Sigmoid colon (tissue), 7 donors: ENCODE results near the gene C9orf153. TPM values are rescaled to one million over a fixed set of nuclear protein-coding genes. Genes with fewer than 3 reads are reported as not detected.

Source experiments
- DNase-seq: peaks from one replicate; pipeline ENCODE4 v3.0.0-alpha.2; 2019
- H3K27ac ChIP-seq, 4 donors: fragments of 200-600 bp; sonication (generic); one replicate each; pipeline ENCODE4 v1.5.1; 2016 to 2019; ENCODE audit warnings: mild to moderate bottlenecking in 1 of 4
- H3K27me3 ChIP-seq, 3 donors: fragments of 200-600 bp; sonication (generic); one replicate each; pipeline ENCODE4 v1.5.1; 2019; ENCODE audit warnings: mild to moderate bottlenecking in 1 of 3
- H3K36me3 ChIP-seq, 4 donors: fragments of 200-600 bp; sonication (generic); one replicate each; pipeline ENCODE4 v1.5.1; 2016 to 2019
- H3K4me1 ChIP-seq, 4 donors: fragments of 200-600 bp; sonication (generic); one replicate each; pipeline ENCODE4 v1.5.1; 2017 to 2019
- H3K4me3 ChIP-seq, 4 donors: fragments of 200-600 bp; sonication (generic); one replicate each; pipeline ENCODE4 v1.5.1; 2017 to 2019; ENCODE audit warnings: mild to moderate bottlenecking in 2 of 4, moderate library complexity in 1 of 4
- H3K9me3 ChIP-seq, 4 donors: fragments of 200-600 bp in 3 of 4; sonication (generic) in 3 of 4; one replicate each; pipeline versions ENCODE4 v1.5.1 to v1.6.1; 2013 to 2019
- EP300 ChIP-seq, 4 donors: sonication (generic); formaldehyde crosslinking; IDR thresholded peaks; one replicate each; pipeline ENCODE4 v1.6.1; 2017; ENCODE audit warnings: antibody characterized with exemption in 4 of 4
- POLR2A ChIP-seq, 2 donors: fragments of 450-650 bp; IDR thresholded peaks; one replicate each; pipeline ENCODE4 v1.6.1; 2016; ENCODE audit warnings: antibody characterized with exemption in 2 of 2, mild to moderate bottlenecking in 2 of 2, moderate library complexity in 2 of 2
- POLR2AphosphoS5 ChIP-seq, 4 donors: sonication (generic); formaldehyde crosslinking; IDR thresholded peaks; one replicate each; pipeline ENCODE4 v1.6.1; 2017; ENCODE audit warnings: antibody characterized with exemption in 4 of 4
- WGBS, 2 donors: extraction: QIAGEN DNeasy Blood & Tissue Kit; methylation state at CpG; one replicate each; pipeline ENCODE4 v1.1.7; 2013; 5-methylcytosine and 5-hydroxymethylcytosine counted together
- intact Hi-C: fragments of 100-400 bp; cut with DNase I; formaldehyde crosslinking; loops from one replicate; pipeline ENCODE4 v1.15.1; 2023
- polyA plus RNA-seq, 3 donors: library from polyadenylated mRNA; stranded (reverse); fragments of 200-250 nt; gene quantifications; one replicate each; pipeline ENCODE4 v1.2.3, GENCODE V29; 2013
- total RNA-seq, 4 donors: library from RNA; depleted of rRNA; stranded (reverse); fragments of >200 nt; gene quantifications; one replicate each; pipeline ENCODE4 v1.1.0, GENCODE V29; 2016
- TF ChIP-seq, protein P1 (sequence below), 4 experiments: fragments of 450-650 bp in 3 of 4; fragments of 200-600 bp in 1 of 4; IDR thresholded peaks; one replicate each; pipeline ENCODE4 v1.5.1; 2016 to 2019; ENCODE audit warnings: antibody characterized with exemption in 4 of 4, mild to moderate bottlenecking in 3 of 4, moderate library complexity in 2 of 4
- donor health status: healthy with polysubstance abuse.
- donor health status: Bipolar disorder and iron deficiency.
- donor health status: healthy.

Gene C9orf153
- total and polyA plus RNA-seq, 7 donors, result 0.09 to 0.99 (median 0.27) TPM; not detected in 4

DNA sequence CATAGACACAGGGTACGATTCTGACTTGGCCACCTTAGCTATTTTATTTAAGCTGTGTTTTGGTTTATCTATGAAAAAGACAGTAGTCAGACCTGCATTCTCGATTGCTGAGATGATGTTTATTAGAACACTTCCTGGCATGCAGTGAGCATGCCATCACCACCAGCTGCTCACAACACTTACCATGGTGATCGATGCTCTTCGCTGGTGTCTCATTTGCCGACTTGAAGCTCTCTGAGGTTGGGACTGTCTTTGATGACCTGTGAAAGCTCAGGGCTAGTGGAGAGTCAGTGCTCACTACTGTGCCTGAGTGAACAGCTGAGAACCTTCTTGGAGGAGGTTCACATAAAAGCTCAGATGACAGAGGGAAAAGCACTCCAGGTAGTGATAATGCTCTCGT, 4.4 kb upstream of the C9orf153 start:
- Histone ChIP-seq H3K27me3 (no peaks in the 10 kb centered on the region), H3K4me3 (no peak overlapping the region), H3K36me3 (peaks cover 0 to 24% (median 15%) of the 10 kb centered on the region in 4 donors), H3K9me3 (no peaks in the 10 kb centered on the region), H3K4me1 (no peaks in the 10 kb centered on the region), H3K27ac (no peak overlapping the region)
- 94% methylated on average over 6 of the region's 6 CpGs for WGBS, 2 donors
- TF ChIP-seq, protein P1, sequence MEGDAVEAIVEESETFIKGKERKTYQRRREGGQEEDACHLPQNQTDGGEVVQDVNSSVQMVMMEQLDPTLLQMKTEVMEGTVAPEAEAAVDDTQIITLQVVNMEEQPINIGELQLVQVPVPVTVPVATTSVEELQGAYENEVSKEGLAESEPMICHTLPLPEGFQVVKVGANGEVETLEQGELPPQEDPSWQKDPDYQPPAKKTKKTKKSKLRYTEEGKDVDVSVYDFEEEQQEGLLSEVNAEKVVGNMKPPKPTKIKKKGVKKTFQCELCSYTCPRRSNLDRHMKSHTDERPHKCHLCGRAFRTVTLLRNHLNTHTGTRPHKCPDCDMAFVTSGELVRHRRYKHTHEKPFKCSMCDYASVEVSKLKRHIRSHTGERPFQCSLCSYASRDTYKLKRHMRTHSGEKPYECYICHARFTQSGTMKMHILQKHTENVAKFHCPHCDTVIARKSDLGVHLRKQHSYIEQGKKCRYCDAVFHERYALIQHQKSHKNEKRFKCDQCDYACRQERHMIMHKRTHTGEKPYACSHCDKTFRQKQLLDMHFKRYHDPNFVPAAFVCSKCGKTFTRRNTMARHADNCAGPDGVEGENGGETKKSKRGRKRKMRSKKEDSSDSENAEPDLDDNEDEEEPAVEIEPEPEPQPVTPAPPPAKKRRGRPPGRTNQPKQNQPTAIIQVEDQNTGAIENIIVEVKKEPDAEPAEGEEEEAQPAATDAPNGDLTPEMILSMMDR (IDR thresholded peaks at IDR 0.05), result no peak
- no peak for TF ChIP-seq POLR2AphosphoS5 (IDR thresholded peaks at IDR 0.05)
- TF ChIP-seq EP300 (IDR thresholded peaks at IDR 0.05), result no peak
- TF ChIP-seq POLR2A (IDR thresholded peaks at IDR 0.05), result no peak
- intact Hi-C loops, result no loop called here
- DNase-seq, result no peak

DNA sequence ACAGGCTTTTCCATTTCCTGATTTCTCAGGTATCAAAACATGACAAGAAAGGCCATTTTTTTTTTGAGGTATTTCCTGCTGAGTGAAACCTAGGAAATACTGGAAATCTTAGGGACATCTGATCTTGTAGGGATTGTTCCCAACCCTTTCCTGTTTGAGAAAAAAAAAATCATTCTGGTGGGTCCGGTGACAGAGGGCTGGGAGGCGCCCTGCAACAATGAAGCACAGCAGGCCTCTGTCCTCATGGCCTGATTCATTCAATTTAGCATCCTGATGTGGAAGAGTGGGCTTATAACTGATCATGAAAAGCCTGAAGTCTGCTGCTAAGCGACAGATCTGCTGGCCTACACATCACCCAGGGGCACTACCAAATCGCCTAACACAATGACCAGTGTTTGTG, 3.0 kb upstream of the C9orf153 start:
- intact Hi-C loops, result no loop called here
- no peaks in the 10 kb centered on the region for H3K4me1 ChIP-seq
- H3K36me3 ChIP-seq, result peaks cover 0 to 24% (median 15%) of the 10 kb centered on the region in 4 donors
- no peak overlapping the region for H3K4me3 ChIP-seq
- no peak overlapping the region for H3K27ac ChIP-seq
- no peak for TF ChIP-seq POLR2A (IDR thresholded peaks at IDR 0.05)
- TF ChIP-seq, protein P1 (IDR thresholded peaks at IDR 0.05), result no peak
- TF ChIP-seq EP300 (IDR thresholded peaks at IDR 0.05), result no peak
- no peak for TF ChIP-seq POLR2AphosphoS5 (IDR thresholded peaks at IDR 0.05)
- DNase-seq, result no peak
- no peaks in the 10 kb centered on the region for H3K27me3 ChIP-seq
- H3K9me3 ChIP-seq, result no peaks in the 10 kb centered on the region
- WGBS, 2 donors, result 93 to 94% methylated on average over 4 of the region's 4 CpGs

DNA sequence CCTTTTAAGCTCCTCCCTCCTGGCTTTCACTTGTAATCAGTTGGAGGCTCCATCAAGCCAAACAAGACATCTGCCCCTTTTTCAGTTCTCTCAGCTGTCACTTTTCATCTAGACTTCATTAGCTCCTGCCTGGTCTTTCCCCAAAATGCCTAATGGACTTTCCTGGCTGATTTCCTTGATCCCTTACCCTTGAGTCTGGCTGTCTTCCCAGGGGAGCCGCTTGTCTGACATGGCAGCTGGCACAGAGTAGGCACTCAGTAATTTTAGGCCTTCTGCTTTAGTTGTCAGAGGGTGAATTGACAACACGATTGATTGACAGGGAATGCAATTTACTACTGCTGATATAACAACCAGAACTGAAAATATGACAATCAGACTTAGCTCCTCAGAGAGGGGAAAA, 2.1 kb downstream of the C9orf153 start:
- Histone ChIP-seq H3K27ac (no peak overlapping the region), H3K9me3 (peaks cover 0 to 7% (median 0%) of the 10 kb centered on the region in 4 donors), H3K4me1 (no peaks in the 10 kb centered on the region), H3K27me3 (no peaks in the 10 kb centered on the region), H3K4me3 (no peak overlapping the region), H3K36me3 (peaks cover 0 to 2% (median under 1%) of the 10 kb centered on the region in 4 donors)
- TF ChIP-seq EP300 (IDR thresholded peaks at IDR 0.05), result no peak
- TF ChIP-seq POLR2AphosphoS5 (IDR thresholded peaks at IDR 0.05), result no peak
- TF ChIP-seq POLR2A (IDR thresholded peaks at IDR 0.05), result no peak
- TF ChIP-seq, protein P1 (IDR thresholded peaks at IDR 0.05), result no peak
- intact Hi-C loops, result no loop called here
- 89 to 94% methylated on average over 2 of the region's 2 CpGs for WGBS, 2 donors
- DNase-seq, result no peak

DNA sequence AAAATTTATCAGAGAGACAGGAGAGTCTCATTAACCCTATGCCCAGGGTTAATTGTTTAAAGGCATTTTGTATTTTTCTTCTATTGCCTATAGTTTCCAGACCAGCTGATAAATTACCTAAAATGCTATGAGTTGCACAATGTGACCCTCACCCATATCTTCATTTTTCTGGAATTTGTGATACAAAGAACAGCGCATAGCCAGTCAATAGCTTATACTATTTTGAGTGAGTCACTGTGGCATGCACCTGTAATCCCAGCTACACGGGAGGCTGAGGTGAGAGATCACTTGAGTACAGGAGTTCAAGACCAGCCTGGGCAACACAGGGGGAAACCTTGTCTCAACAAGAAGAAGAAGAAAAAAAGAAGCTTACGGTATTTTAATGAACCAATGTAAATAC, 2.8 kb downstream of the C9orf153 start:
- Histone ChIP-seq H3K27ac (no peak overlapping the region), H3K4me1 (no peaks in the 10 kb centered on the region), H3K4me3 (no peak overlapping the region), H3K9me3 (peaks cover 0 to 12% (median 0%) of the 10 kb centered on the region in 4 donors), H3K27me3 (no peaks in the 10 kb centered on the region), H3K36me3 (no peaks in the 10 kb centered on the region)
- 93% methylated on average over 3 of the region's 3 CpGs for WGBS, 2 donors
- intact Hi-C loops, result no loop called here
- TF ChIP-seq EP300 (IDR thresholded peaks at IDR 0.05) (no peak), POLR2A (IDR thresholded peaks at IDR 0.05) (no peak), POLR2AphosphoS5 (IDR thresholded peaks at IDR 0.05) (no peak)
- TF ChIP-seq, protein P1 (IDR thresholded peaks at IDR 0.05), result no peak
- DNase-seq, result no peak

DNA sequence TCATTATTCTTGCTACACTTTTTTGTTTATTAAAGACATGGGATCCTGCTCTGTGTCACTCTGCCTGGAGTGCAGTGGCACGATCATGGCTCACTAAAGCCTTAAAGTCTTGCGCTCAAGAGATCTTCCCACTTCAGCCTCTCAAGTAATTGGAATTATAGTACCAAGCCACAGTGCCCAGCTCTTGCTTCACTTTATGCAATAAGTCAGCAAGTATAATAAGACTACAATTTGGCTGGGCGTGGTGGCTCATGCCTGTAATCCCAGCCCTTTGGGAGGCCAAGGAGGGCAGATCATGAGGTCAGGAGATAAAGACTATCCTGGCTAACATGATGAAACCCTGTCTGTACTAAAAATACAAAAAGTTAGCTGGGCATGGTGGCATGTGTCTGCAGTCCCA, 5.9 kb downstream of the C9orf153 start:
- H3K4me3 ChIP-seq, result no peak overlapping the region
- H3K4me1 ChIP-seq, result no peaks in the 10 kb centered on the region
- H3K36me3 ChIP-seq, result no peaks in the 10 kb centered on the region
- TF ChIP-seq EP300 (IDR thresholded peaks at IDR 0.05), result no peak
- TF ChIP-seq, protein P1 (IDR thresholded peaks at IDR 0.05), result no peak
- TF ChIP-seq POLR2AphosphoS5 (IDR thresholded peaks at IDR 0.05), result no peak
- TF ChIP-seq POLR2A (IDR thresholded peaks at IDR 0.05), result no peak
- H3K27ac ChIP-seq, result no peak overlapping the region
- H3K27me3 ChIP-seq, result no peaks in the 10 kb centered on the region
- intact Hi-C loops, result no loop called here
- 94 to 98% methylated on average over 3 of the region's 3 CpGs for WGBS, 2 donors
- no peak for DNase-seq
- H3K9me3 ChIP-seq, result peaks cover 0 to 12% (median 0%) of the 10 kb centered on the region in 4 donors
